ACC112 (cell line): Measurements from ENCODE around the gene TCF19.

Source experiments
- H2AFZ ChIP-seq: fragments of 200-600 bp; sonication (generic); one replicate; pipeline ENCODE4 v1.6.0; 2017; ENCODE audit warnings: antibody characterized with exemption, low read length; ENCODE audit not compliant: unreplicated experiment
- H3K27ac ChIP-seq: fragments of 200-600 bp; sonication (generic); 2 replicates; pipeline ENCODE4 v1.5.1; 2014; ENCODE audit warnings: low read depth, mild to moderate bottlenecking, antibody characterized with exemption, low read length, moderate library complexity
- H3K27me3 ChIP-seq: fragments of 200-600 bp; sonication (generic); 2 replicates; pipeline ENCODE4 v1.6.1; 2014; ENCODE audit warnings: mild to moderate bottlenecking, antibody characterized with exemption, low read length, moderate library complexity, mixed read lengths; ENCODE audit not compliant: insufficient read depth
- H3K36me3 ChIP-seq: fragments of 200-600 bp; sonication (generic); 2 replicates; pipeline ENCODE4 v1.6.1; 2016; ENCODE audit warnings: mild to moderate bottlenecking, antibody characterized with exemption, low read length, moderate library complexity, mixed read lengths; ENCODE audit not compliant: insufficient read depth
- H3K4me1 ChIP-seq: fragments of 200-600 bp; sonication (generic); one replicate; pipeline ENCODE4 v1.6.1; 2016; ENCODE audit warnings: low read length, mixed read lengths; ENCODE audit not compliant: insufficient read depth, unreplicated experiment, control insufficient read depth
- H3K4me3 ChIP-seq: fragments of 200-600 bp; sonication (generic); 2 replicates; pipeline ENCODE4 v1.5.1; 2014; ENCODE audit warnings: mild to moderate bottlenecking, low read depth, low read length
- H3K79me2 ChIP-seq: fragments of 200-600 bp; sonication (generic); one replicate; pipeline ENCODE4 v1.6.0; 2016; ENCODE audit warnings: low read length; ENCODE audit not compliant: control insufficient read depth, unreplicated experiment, insufficient read depth

Gene TCF19

DNA sequence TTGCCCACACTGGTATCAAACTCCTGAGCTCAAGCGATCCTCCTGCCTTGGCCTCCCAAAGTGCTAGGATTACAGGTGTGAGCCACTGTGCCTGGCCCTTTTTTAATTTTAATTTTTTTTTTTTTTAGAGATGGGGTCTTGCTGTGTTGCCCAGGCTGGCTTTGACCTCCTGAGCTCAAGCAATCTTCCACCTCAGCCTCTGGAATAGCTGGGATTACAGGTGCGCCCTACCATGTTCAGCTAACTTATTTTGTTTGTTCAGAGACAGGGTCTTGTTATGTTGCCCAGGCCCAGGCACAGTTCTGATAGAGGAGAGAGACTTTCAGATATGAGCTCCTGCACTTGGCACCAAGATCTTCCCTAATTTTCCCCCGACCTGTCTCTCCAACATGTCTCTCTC, 27.6 kb upstream of the TCF19 start:
- Histone ChIP-seq H3K36me3 (no peaks in the 10 kb centered on the region), H3K79me2 (no peaks in the 10 kb centered on the region), H3K27me3 (0 out of 2 replicates have a peak, but pooled peaks cover 7% of the 10 kb centered on the region), H3K4me3 (no peak overlapping the region), H3K27ac (no peak overlapping the region), H2AFZ (no peak overlapping the region), H3K4me1 (peaks cover 8% of the 10 kb centered on the region)

DNA sequence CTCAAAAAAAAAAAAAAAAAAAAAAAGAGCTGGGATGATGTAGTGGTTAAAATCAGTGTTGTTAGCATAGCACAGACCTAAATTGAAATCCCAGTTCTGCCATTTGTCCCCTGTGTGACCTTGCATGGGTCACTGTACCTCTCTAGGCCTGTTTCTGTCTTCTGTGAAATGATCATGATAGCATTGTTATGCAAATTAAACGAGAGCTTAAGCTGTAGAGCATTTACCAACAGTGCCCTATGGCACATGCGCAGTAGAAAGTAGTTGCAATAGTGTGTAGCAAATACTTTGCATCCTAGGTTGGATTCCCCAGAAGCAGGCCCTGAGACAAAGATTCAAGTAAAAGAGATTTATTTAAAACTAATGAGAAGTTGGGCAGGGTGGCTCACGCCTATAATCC, 26.8 kb upstream of the TCF19 start:
- Histone ChIP-seq H3K27me3 (0 out of 2 replicates have a peak, but pooled peaks cover 7% of the 10 kb centered on the region), H2AFZ (no peak overlapping the region), H3K36me3 (no peaks in the 10 kb centered on the region), H3K4me3 (no peak overlapping the region), H3K4me1 (peaks cover 1% of the 10 kb centered on the region), H3K79me2 (no peaks in the 10 kb centered on the region), H3K27ac (no peak overlapping the region)

GRCh38 chr6:31132806-31133205, 25.6 kb upstream of the TCF19 start:
- Histone ChIP-seq H3K79me2 (no peaks in the 10 kb centered on the region), H3K27me3 (0 out of 2 replicates have a peak, but pooled peaks cover 7% of the 10 kb centered on the region), H3K4me1 (no peaks in the 10 kb centered on the region), H3K27ac (no peak overlapping the region), H2AFZ (no peak overlapping the region), H3K4me3 (no peak overlapping the region), H3K36me3 (no peaks in the 10 kb centered on the region)

DNA sequence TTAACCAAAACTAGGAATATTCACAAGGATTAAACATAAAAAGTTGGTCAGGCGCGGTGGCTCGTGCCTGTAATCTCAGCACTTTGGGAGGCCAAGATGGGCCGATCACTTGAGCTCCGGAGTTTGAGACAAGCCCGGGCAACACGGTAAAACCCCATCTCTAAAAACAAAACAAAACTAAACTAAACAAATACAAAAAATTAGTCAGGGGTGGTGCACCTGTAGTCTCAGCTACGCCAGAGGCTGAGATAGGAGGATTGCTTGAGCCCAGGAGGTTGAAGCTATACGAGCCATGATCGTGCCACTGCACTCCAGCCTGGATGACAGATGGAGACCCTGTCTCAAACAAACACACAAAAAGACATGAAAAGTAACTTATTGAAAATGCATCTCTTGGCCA, 22.7 kb upstream of the TCF19 start:
- H3K4me3 ChIP-seq, result no peak overlapping the region
- H3K27me3 ChIP-seq, result no peaks in the 10 kb centered on the region
- no peaks in the 10 kb centered on the region for H3K36me3 ChIP-seq
- H2AFZ ChIP-seq, result no peak overlapping the region
- H3K4me1 ChIP-seq, result peaks cover 4% of the 10 kb centered on the region
- no peaks in the 10 kb centered on the region for H3K79me2 ChIP-seq
- no peak overlapping the region for H3K27ac ChIP-seq

- Histone ChIP-seq H3K27ac (no peak within 1 kb of the TSS), H3K36me3 (no peaks in the 10 kb centered on the region), H2AFZ (no peak within 1 kb of the TSS), H3K27me3 (no peaks in the 10 kb centered on the region), H3K4me3 (peak within 1 kb of the TSS; percentile 49), H3K79me2 (no peaks in the 10 kb centered on the region), H3K4me1 (peaks cover 12% of the 10 kb centered on the region)
Observed at GRCh38 chr6:31138982-31139381, 19.4 kb upstream of the TCF19 start, which contains the start of gene PSORS1C2. Gene PSORS1C2 (minus strand): TSS chr6:31139066. CDS start chr6:31139026, 40 bp downstream.

DNA sequence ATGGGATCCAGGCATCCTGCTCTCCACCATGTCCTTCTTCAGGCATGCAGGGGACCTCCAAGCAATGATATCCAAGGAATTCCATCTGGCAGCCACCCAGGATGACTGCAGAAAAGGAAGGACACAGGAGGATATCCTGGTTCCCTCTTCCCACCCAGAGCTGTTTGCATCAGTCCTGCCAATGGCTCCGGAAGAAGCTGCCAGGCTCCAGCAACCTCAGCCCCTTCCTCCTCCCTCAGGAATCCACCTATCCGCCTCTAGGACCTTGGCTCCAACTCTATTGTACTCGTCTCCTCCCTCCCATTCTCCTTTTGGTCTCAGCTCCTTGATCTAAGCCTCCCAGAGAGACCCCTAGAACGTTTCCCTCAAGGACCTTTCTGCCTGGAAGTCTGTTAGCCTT, 18.8 kb upstream of the TCF19 start:
- Histone ChIP-seq H3K27ac (no peak overlapping the region), H3K4me3 (no peak overlapping the region), H3K36me3 (no peaks in the 10 kb centered on the region), H3K79me2 (no peaks in the 10 kb centered on the region), H3K4me1 (peaks cover 12% of the 10 kb centered on the region), H2AFZ (no peak overlapping the region), H3K27me3 (no peaks in the 10 kb centered on the region)

DNA sequence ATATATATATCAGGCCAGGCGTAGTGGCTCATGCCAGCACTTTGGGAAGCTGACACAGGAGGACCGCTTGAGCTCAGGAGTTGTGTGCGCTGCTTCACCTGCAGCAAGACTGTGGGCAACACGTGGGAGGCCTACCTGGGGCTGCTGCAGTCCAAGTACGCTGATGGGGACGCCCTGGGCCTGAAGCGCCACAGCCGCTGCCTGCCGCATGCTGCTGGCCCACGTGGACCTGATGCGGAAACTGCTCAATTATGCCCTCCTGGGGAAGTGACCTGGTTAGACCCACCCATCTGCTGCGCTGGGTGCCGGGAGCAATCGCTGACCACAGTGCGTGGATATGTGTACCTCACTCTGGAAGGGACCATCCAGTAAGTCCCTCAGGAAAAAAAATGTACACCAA, 17.7 kb upstream of the TCF19 start:
- H3K27ac ChIP-seq, result no peak overlapping the region
- H3K4me3 ChIP-seq, result no peak overlapping the region
- no peak overlapping the region for H2AFZ ChIP-seq
- peaks cover 12% of the 10 kb centered on the region for H3K4me1 ChIP-seq
- H3K27me3 ChIP-seq, result no peaks in the 10 kb centered on the region
- H3K79me2 ChIP-seq, result no peaks in the 10 kb centered on the region
- H3K36me3 ChIP-seq, result no peaks in the 10 kb centered on the region

DNA sequence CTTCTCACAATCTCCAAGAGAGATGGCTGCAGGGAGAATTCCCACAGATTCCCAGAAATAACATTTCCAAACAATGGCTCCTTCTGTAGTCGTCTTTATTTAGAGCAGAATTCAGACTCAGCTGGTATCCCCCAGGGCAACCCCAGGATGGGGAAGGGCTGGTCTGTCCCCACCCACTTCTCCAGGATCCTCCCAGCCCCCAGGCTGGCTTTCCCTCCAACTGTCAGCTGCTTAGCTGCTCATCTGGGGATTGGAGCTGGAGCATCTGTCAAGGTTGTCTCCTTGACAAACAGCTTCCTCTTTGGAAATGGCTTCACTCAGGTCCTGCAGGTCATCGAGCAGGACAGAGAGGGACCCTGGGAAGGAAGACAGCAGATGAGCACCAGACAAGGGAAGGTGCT, 16.0 kb upstream of the TCF19 start:
- Histone ChIP-seq H3K36me3 (no peaks in the 10 kb centered on the region), H2AFZ (no peak overlapping the region), H3K4me1 (peaks cover 12% of the 10 kb centered on the region), H3K27ac (no peak overlapping the region), H3K27me3 (no peaks in the 10 kb centered on the region), H3K79me2 (no peaks in the 10 kb centered on the region), H3K4me3 (no peak overlapping the region)

- Histone ChIP-seq H3K36me3 (no peaks in the 10 kb centered on the region), H3K79me2 (no peaks in the 10 kb centered on the region), H2AFZ (no peak overlapping the region), H3K4me3 (no peak overlapping the region), H3K27ac (peak overlapping the region; percentile 47), H3K27me3 (no peaks in the 10 kb centered on the region), H3K4me1 (peaks cover 12% of the 10 kb centered on the region)
Observed at GRCh38 chr6:31143148-31143547, 15.2 kb upstream of the TCF19 start.

- H3K27me3 ChIP-seq, result no peaks in the 10 kb centered on the region
- peaks cover 11% of the 10 kb centered on the region for H3K4me1 ChIP-seq
- no peaks in the 10 kb centered on the region for H3K79me2 ChIP-seq
- H3K4me3 ChIP-seq, result no peak overlapping the region
- H3K27ac ChIP-seq, result no peak overlapping the region
- no peaks in the 10 kb centered on the region for H3K36me3 ChIP-seq
- no peak overlapping the region for H2AFZ ChIP-seq
Observed at GRCh38 chr6:31144296-31144969, 14.0 kb upstream of the TCF19 start.

- Histone ChIP-seq H3K4me3 (no peak overlapping the region), H3K79me2 (no peaks in the 10 kb centered on the region), H2AFZ (no peak overlapping the region), H3K36me3 (no peaks in the 10 kb centered on the region), H3K27me3 (no peaks in the 10 kb centered on the region), H3K27ac (no peak overlapping the region), H3K4me1 (peaks cover 8% of the 10 kb centered on the region)
Observed at GRCh38 chr6:31144970-31145340, 13.4 kb upstream of the TCF19 start.
